Inflammatory macrophage (primary cell): ENCODE data around the gene PRSS22.

Experiments used
- DNase-seq, 2 donors: peaks; one replicate each; pipeline ENCODE4 v3.0.0-alpha.2; 2020 to 2022
- total RNA-seq, 18 experiments: gene quantifications; one replicate each; lab custom pipeline; 2026; ENCODE audit warnings: mixed read lengths in 6 of 18, inconsistent platforms in 2 of 18; lab: John Stamatoyannopoulos, UW

Gene PRSS22, protein sequence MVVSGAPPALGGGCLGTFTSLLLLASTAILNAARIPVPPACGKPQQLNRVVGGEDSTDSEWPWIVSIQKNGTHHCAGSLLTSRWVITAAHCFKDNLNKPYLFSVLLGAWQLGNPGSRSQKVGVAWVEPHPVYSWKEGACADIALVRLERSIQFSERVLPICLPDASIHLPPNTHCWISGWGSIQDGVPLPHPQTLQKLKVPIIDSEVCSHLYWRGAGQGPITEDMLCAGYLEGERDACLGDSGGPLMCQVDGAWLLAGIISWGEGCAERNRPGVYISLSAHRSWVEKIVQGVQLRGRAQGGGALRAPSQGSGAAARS
- total RNA-seq = 0 to 1.1 (median 0.26) reads per million in 18 experiments

GRCh38 chr16:2857451-2858244 lies at the start of gene PRSS22:
TSS of gene PRSS22 (minus strand) at chr16:2858170. CDS start at chr16:2858104, 66 bp downstream.
- no peak for DNase-seq

GRCh38 chr16:2907084-2907753 lies 49.2 kb upstream of the PRSS22 start:
- DNase-seq = peak; percentile 30 to 55

DNA sequence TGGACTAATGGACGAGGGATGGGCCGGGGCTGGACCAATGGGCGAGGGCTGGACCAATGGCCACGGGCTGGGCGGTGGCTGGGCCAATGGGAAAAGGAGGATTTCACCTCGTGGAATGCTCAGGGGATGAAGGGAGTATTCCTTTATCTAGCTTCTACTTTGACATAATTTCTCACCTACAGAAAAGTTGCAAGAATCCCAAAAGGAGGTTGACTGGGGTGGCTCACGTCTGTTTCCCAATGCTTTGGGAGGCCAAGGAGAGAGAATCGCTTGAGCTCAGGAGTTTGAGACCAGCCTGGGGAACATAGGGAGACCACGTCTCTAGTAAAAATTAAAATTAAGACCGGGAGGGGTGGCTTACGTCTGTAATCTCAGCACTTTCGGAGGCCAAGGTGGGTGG lies 48.0 kb upstream of the PRSS22 start:
- no peak for DNase-seq

GRCh38 chr16:2905241-2905987 lies 47.4 kb upstream of the PRSS22 start:
- peak; percentile 100 for DNase-seq

GRCh38 chr16:2904922-2905240 lies 46.9 kb upstream of the PRSS22 start:
- DNase-seq = no peak

GRCh38 chr16:2904100-2904921 lies 46.3 kb upstream of the PRSS22 start:
- DNase-seq = peak; percentile 89

- no peak for DNase-seq
These were observed 44.6 kb upstream of the PRSS22 start for GRCh38 chr16:2902337-2903130.

GRCh38 chr16:2900526-2901075 lies 42.6 kb upstream of the PRSS22 start:
- DNase-seq = no peak

DNA sequence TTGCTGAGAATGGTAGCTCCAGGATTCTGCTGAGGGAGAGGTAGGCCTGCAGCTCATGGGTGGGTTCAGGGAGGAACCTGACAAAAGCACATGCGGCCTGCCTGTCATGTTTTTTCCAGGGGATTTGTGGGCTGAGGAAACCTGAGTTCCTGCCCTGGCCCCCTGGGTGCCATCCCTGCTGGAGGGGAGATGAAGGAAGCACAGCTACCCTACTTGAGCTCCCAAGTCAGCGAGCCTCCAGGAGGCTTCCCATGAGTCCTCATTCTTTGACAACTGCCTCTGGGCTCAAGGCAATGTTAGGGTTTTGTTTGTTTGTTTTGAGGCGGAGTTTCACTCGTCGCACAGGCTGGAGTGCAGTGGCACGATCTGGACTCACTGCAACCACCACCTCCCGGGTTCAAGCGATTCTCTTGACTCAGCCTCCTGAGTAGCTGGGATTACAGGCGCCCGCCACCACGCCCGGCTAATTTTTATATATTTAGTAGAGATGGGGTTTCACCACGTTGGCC lies 41.6 kb upstream of the PRSS22 start:
- no peak for DNase-seq

DNA sequence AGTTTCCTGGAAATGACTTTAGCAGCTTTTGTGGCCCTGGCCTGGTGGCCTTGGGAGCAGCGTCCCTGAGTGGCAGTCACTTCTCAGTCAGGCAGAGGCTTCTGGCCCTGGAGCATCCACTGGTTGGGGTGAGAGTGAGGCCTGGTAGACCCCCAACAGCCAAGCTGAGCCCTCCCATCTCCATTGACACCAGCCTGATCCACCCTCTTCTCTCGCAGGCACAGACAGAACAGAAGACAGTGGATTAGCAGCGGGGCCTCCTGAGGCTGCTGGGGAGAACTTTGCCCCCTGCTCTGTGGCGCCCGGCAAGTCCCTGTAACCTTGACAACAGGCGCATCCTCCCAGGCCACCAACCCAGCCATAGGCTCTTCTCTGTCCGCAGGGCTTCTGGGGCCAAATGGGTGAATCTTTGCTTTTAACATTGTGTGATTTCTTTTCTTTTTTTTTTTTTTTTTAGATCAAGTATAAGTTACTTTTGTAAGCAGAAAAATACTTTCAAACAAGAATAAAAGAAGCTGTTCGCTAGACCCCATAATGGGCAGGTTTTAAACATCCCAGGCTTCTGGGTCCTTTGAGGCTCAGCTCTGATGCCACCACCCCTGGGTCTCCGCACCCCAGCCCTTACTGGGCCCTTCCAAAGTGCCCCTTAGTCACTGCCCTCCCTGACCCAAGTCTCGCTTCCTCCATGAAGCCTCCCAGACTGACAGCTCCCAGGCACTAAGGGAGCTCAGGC lies 41.0 kb upstream of the PRSS22 start:
- DNase-seq = no peak

DNA sequence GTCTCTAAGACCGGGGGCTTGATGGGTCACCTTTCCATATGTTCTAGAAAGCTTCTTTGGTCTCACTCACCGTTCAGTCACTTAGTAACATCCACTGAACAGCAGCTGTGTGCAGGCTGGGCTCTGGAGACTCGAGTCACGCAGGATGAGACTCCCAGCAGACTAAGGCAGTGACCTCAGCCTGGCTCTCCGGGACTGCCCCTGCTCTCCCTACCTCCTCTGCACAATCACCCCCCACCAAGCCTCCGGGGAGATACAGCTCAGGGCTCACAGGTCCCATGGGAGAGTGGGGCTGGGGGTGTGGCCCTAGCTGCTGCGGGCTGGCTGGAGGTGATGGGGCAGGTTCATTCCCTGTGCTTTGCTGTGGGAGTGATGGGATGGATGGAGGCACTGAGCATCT lies 39.1 kb upstream of the PRSS22 start:
- DNase-seq = no peak

DNA sequence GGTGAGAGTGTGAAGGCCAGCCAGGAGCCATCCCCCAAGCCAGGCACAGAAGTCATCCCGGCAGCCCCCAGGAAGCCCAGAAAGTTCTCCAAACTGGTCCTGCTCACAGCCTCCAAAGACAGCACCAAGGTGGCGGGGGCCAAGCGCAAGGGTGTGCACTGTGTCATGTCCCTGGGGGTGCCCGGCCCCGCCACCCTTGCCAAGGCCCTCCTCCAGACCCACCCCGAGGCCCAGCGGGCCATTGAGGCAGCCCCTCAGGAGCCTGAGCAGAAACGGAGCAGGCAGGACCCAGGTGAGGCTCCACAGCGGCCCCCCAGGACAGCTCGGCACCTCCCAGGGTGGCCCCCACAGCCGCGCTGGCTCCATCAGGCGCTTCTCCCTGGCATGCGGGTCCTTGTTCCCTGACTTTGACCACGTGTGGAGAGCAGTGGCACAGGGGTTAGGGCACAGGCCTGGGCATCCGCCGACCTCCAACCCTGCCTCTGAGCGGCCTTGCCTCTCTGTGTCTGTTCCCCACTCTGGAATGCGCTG lies 38.6 kb upstream of the PRSS22 start:
- DNase-seq = no peak

- no peak for DNase-seq
These were observed 37.8 kb upstream of the PRSS22 start for GRCh38 chr16:2895813-2896212.

DNA sequence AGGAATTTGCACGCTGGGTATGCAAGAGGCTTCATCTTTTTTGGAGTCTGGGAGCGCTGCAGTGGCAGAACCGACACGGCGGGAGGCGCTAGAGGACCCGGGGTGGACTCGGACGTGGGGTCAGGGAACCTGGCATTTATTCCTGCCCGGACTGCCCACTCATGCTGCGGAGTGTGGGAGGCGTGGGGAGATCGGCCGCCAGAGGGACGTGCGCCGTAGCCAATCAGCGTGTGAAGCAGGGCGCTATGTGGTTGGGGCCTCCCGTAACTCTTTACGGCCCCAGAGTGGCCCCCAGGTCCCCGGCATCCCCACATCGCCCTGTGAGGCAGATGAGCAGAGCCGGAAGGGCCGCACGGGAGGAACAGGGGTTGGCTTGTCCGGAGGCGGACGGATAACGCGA lies 36.3 kb upstream of the PRSS22 start:
- no peak for DNase-seq

DNA sequence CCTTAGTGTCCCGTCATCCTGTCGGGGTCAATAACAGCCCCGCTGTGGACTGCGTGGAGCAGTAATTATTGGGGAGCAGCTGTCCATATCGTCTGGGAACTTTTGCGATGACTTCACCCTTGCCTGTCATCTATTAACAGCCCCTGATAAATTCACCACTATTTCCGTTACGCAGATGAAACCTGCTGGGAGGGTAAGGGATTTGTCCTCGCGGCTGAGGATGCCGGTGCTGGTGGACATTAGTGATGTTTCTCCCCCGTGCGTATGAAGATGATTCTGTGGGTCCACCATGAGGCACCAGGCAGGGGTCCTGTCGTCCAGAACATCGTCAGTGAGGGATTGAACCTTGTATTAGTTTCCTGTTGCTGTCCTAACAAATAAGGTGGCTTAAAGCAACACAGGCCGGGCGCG lies 26.1 kb upstream of the PRSS22 start:
- DNase-seq = no peak

DNA sequence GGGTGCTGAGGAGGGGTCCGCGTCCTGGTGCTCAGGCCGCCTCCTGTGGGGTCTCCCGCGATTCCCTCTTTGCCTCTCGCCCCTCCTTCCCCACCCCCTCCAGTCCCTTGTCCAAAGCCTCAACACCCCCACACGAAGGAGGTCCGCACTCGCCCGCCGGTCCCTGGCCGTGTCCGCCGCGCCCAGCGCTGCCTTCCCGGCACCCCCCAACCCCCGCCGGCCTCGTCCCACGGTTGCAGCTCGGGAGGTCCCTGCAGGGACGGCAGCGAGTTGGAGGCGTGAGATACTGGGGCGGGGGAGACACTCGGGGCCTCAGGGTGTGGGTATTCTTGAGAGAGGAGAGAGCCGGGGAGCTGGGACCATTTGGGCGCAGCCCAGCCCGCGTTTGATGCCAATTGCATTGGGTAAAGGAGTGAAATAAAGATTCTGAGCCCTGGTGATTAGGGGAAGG lies 25.5 kb upstream of the PRSS22 start:
- no peak for DNase-seq

DNA sequence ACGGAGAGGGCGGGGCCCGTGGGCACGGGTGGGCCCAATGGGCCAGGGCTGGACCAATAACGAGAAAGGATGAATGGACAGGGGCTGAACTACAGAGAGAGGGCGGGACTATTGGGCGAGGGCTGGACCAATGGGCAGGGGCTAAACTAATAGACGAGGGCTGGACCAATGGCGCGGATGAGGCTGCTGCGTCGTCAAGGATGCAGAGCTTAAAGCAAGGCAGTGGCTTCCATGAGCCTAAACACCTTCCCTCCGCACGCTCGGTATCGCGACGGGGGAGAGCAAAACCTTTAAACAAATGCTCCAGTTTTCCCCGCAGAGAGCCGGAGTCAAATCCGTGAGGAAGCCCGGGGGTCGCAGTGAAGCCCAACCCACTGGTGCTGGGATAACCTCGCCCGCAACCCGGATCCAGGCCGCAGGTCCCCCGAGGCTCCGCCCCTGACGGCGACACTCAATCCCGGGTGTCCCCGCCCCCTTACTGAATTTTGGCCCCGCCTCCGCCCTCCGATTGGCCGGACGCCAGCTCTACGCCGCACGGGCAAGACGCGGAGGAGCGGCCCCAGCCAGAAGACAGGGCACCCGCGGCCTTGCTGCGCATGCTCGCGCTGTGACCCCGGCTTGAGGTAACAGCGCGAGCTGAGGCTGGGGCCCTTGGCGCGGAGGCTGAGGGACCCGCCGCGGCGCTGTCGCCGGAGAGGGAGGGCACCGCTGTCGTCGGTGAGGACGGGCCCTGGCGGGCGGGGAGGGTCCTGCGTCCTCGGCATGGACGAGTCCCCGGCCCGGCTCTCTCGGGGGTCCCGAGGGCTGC lies 24.9 kb upstream of the PRSS22 start, which contains the start of gene FLYWCH2:
TSS of gene FLYWCH2 (plus strand) at position 566 of the 808 bp plus-strand sequence. CDS start 13,235 bp downstream, outside the sequence.
- peak; percentile 98 to 99 for DNase-seq
